Tibial artery (tissue), 4 donors: ENCODE data around the gene TEKT2.

Source experiments
- DNase-seq, 2 donors: peaks; one replicate each; pipeline ENCODE4 v3.0.0-alpha.2; 2019
- H3K27ac ChIP-seq, 2 donors: fragments of 200-600 bp; sonication (generic) in 1 of 2; 1 replicate in 1 of 2; 2 replicates in 1 of 2; pipeline ENCODE4 v1.5.1; 2018 to 2019; ENCODE audit warnings: mild to moderate bottlenecking in 1 of 2
- H3K27me3 ChIP-seq, 2 donors: fragments of 200-600 bp; sonication (generic) in 1 of 2; one replicate each; pipeline versions ENCODE4 v1.5.1 to v1.6.0; 2016 to 2019
- H3K36me3 ChIP-seq, 3 donors: fragments of 200-600 bp; sonication (generic) in 2 of 3; one replicate each; pipeline ENCODE4 v1.5.1; 2016 to 2019; ENCODE audit warnings: mild to moderate bottlenecking in 2 of 3
- H3K4me1 ChIP-seq, 4 donors: fragments of 200-600 bp; sonication (generic) in 2 of 4; 1 replicate in 3 of 4; 2 replicates in 1 of 4; pipeline ENCODE4 v1.5.1; 2016 to 2019
- H3K4me3 ChIP-seq, 2 donors: fragments of 200-600 bp; sonication (generic) in 1 of 2; 1 replicate in 1 of 2; 2 replicates in 1 of 2; pipeline ENCODE4 v1.5.1; 2018 to 2019; ENCODE audit warnings: mild to moderate bottlenecking in 2 of 2
- H3K9me3 ChIP-seq, 3 donors: fragments of 200-600 bp; sonication (generic) in 1 of 3; one replicate each; pipeline ENCODE4 v1.5.1; 2016 to 2019
- CTCF ChIP-seq, 2 experiments: fragments of 200-600 bp in 1 of 2; fragments of 450-650 bp in 1 of 2; IDR thresholded peaks; one replicate each; pipeline ENCODE4 v1.5.1; 2017 to 2019; ENCODE audit warnings: antibody characterized with exemption in 2 of 2, mild to moderate bottlenecking in 1 of 2, moderate library complexity in 1 of 2
- intact Hi-C: fragments of 100-400 bp; cut with DNase I; formaldehyde crosslinking; loops from one replicate; pipeline ENCODE4 v1.15.0; 2023; ENCODE audit warnings: low total_unique reads

The TEKT2 gene

GRCh38 chr1:36094621-36095061 is 10.7 kb downstream of the TEKT2 start:
- H3K27me3 ChIP-seq: no peaks in the 10 kb centered on the region
- peaks cover 31 to 82% (median 42%) of the 10 kb centered on the region in 3 donors for H3K36me3 ChIP-seq
- no peaks in the 10 kb centered on the region for H3K9me3 ChIP-seq
- no peak overlapping the region for H3K4me3 ChIP-seq
- peak overlapping the region in 1 of 2 donors; percentile 8 for H3K27ac ChIP-seq
- intact Hi-C loops: loop anchor here (5.0 kb wide), 2 partner anchors 98 to 193 kb away; no protein-coding TSS in a partner anchor
- DNase-seq: peak in 1 of 2 donors; percentile 41
- TF ChIP-seq CTCF (IDR thresholded peaks at IDR 0.05): no peak
- H3K4me1 ChIP-seq: peaks cover 0 to 39% (median 24%) of the 10 kb centered on the region in 4 donors

GRCh38 chr1:36095760-36096405 is 12.0 kb downstream of the TEKT2 start:
- Histone ChIP-seq H3K27ac (peak overlapping the region in 1 of 2 donors; percentile 24), H3K4me3 (no peak overlapping the region), H3K27me3 (no peaks in the 10 kb centered on the region), H3K9me3 (no peaks in the 10 kb centered on the region), H3K36me3 (peaks cover 31 to 75% (median 42%) of the 10 kb centered on the region in 3 donors), H3K4me1 (peaks cover 0 to 39% (median 23%) of the 10 kb centered on the region in 4 donors)
- intact Hi-C loops: loop anchor here (5.0 kb wide), 2 partner anchors 96 to 191 kb away; no protein-coding TSS in a partner anchor
- DNase-seq: peak in 1 of 2 donors; percentile 57
- no peak for TF ChIP-seq CTCF (IDR thresholded peaks at IDR 0.05)

GRCh38 chr1:36096500-36097432 is 12.9 kb downstream of the TEKT2 start:
- Histone ChIP-seq H3K27me3 (no peaks in the 10 kb centered on the region), H3K4me1 (peaks cover 0 to 34% (median 17%) of the 10 kb centered on the region in 4 donors), H3K4me3 (no peak overlapping the region), H3K36me3 (peaks cover 27 to 67% (median 33%) of the 10 kb centered on the region in 3 donors), H3K9me3 (no peaks in the 10 kb centered on the region), H3K27ac (peak overlapping the region in 1 of 2 donors; percentile 24)
- peak in 1 of 2 experiments; percentile 5 for TF ChIP-seq CTCF (IDR thresholded peaks at IDR 0.05)
- intact Hi-C loops: loop anchor here (5.0 kb wide), 2 partner anchors 96 to 191 kb away; no protein-coding TSS in a partner anchor
- DNase-seq: no peak

- Histone ChIP-seq H3K27ac (peak overlapping the region in 1 of 2 donors; percentile 65), H3K27me3 (no peaks in the 10 kb centered on the region), H3K9me3 (no peaks in the 10 kb centered on the region), H3K4me3 (no peak overlapping the region), H3K36me3 (peaks cover 15 to 55% (median 21%) of the 10 kb centered on the region in 3 donors), H3K4me1 (peaks cover 0 to 33% (median 15%) of the 10 kb centered on the region in 4 donors)
- no peak for TF ChIP-seq CTCF (IDR thresholded peaks at IDR 0.05)
- no peak for DNase-seq
- intact Hi-C loops: loop anchor here (5.0 kb wide), 2 partner anchors 94 to 189 kb away; no protein-coding TSS in a partner anchor
Observed at GRCh38 chr1:36097693-36098585, 14.0 kb downstream of the TEKT2 start.
